BJ (cell line): ENCODE results near the gene CCDC91. TPM values are rescaled to one million over a fixed set of nuclear protein-coding genes. Genes with fewer than 3 reads are reported as not detected.

Experiments
- CTCF ChIA-PET: fragments of 350-600 bp; formaldehyde crosslinking; extraction: SDS; loops from one replicate; lab custom pipeline; 2021; ENCODE audit warnings: antibody characterized with exemption, inconsistent platforms; lab: Yijun Ruan, JAX
- POLR2A ChIA-PET: fragments of 300-600 bp; sonication (Branson Sonifier 250); formaldehyde crosslinking; extraction: SDS; loops from one replicate; lab custom pipeline; 2021; ENCODE audit warnings: antibody characterized with exemption; lab: Charles Lee
- DNase-seq: peaks from one replicate; pipeline ENCODE4 v3.0.0-alpha.2; 2011; ENCODE audit warnings: low read depth
- H3K27me3 ChIP-seq: 2 replicates; pipeline ENCODE4 v1.6.0; 2011; ENCODE audit warnings: low read length; ENCODE audit not compliant: control insufficient read depth, insufficient read depth
- H3K36me3 ChIP-seq: 2 replicates; pipeline ENCODE4 v1.5.1; 2011; ENCODE audit warnings: low read length; ENCODE audit not compliant: control insufficient read depth, insufficient read depth
- H3K4me3 ChIP-seq: 2 replicates; pipeline ENCODE4 v1.5.1; 2011; ENCODE audit warnings: low read depth, mild to moderate bottlenecking, control low read depth, low read length
- CTCF ChIP-seq: IDR thresholded peaks from 2 replicates; pipeline ENCODE4 v1.5.1; 2011; ENCODE audit warnings: low read depth, mild to moderate bottlenecking, control low read depth, inconsistent platforms, low read length, moderate library complexity; ENCODE audit not compliant: insufficient read depth
- polyA plus RNA-seq: library from polyadenylated mRNA; depleted of rRNA; stranded (reverse); fragments of >200 nt; gene quantifications from 2 replicates; pipeline ENCODE4 v1.2.3, GENCODE V29; 2011

The CCDC91 gene
- polyA plus RNA-seq, 1 experiment = 11.9 TPM

GRCh38 chr12:28178775-28179174 is 11.5 kb upstream of the CCDC91 start:
- ChIA-PET POLR2A (no interaction called here), CTCF (interaction anchor here (1.2 kb wide), 1 partner anchor 399 kb away, joined by 3 read pairs; no protein-coding TSS in a partner anchor)
- Histone ChIP-seq H3K4me3 (no peak overlapping the region), H3K36me3 (no peaks in the 10 kb centered on the region), H3K27me3 (no peaks in the 10 kb centered on the region)
- TF ChIP-seq CTCF = no peak
- no peak for DNase-seq

GRCh38 chr12:28180786-28181185 is 9.5 kb upstream of the CCDC91 start:
- no peak for DNase-seq
- Histone ChIP-seq H3K36me3 (no peaks in the 10 kb centered on the region), H3K4me3 (no peak overlapping the region), H3K27me3 (no peaks in the 10 kb centered on the region)
- ChIA-PET POLR2A (no interaction called here), CTCF (interaction anchor here (1.6 kb wide), 1 partner anchor 211 kb away, joined by 3 read pairs; no protein-coding TSS in a partner anchor)
- no peak for TF ChIP-seq CTCF

GRCh38 chr12:28184375-28184774 is 5.9 kb upstream of the CCDC91 start:
- POLR2A ChIA-PET = no interaction called here
- Histone ChIP-seq H3K36me3 (no peaks in the 10 kb centered on the region), H3K4me3 (no peak overlapping the region), H3K27me3 (no peaks in the 10 kb centered on the region)
- no peak for DNase-seq
- TF ChIP-seq CTCF = no peak
- CTCF ChIA-PET = no interaction called here

GRCh38 chr12:28186500-28186899 is 3.8 kb upstream of the CCDC91 start:
- Histone ChIP-seq H3K36me3 (no peaks in the 10 kb centered on the region), H3K27me3 (no peaks in the 10 kb centered on the region), H3K4me3 (no peak overlapping the region)
- TF ChIP-seq CTCF = no peak
- ChIA-PET POLR2A (no interaction called here), CTCF (interaction anchor here (1.2 kb wide), 1 partner anchor 8 kb away, joined by 3 read pairs; no protein-coding TSS in a partner anchor)
- no peak for DNase-seq

- Histone ChIP-seq H3K27me3 (no peaks in the 10 kb centered on the region), H3K36me3 (no peaks in the 10 kb centered on the region), H3K4me3 (peak overlapping the region; percentile 84)
- POLR2A ChIA-PET = interaction anchor here (0.6 kb wide), 1 partner anchor 115 kb away, joined by 13 read pairs; no protein-coding TSS in a partner anchor
- CTCF ChIA-PET = interaction anchor here (0.8 kb wide), 1 partner anchor 18 kb away, joined by 3 read pairs; no protein-coding TSS in a partner anchor
- no peak for DNase-seq
- no peak for TF ChIP-seq CTCF
These were observed 404 bp upstream of the CCDC91 start for GRCh38 chr12:28189784-28190320.
